HG02678 (cell line): Measurements from ENCODE around the gene PHF11.
"Not testable (repeated sequence)": the region's sequence is repeated elsewhere in the genome, so short reads cannot be mapped to it uniquely, and the experiment has no call there.

Experiments
- ATAC-seq: cut with Tn5 transposase; IDR thresholded peaks from one replicate; pipeline ENCODE4 v1.9.1; 2021; ENCODE audit warnings: mild to moderate bottlenecking, moderate library complexity; ENCODE audit not compliant: unreplicated experiment

PHF11 gene

DNA sequence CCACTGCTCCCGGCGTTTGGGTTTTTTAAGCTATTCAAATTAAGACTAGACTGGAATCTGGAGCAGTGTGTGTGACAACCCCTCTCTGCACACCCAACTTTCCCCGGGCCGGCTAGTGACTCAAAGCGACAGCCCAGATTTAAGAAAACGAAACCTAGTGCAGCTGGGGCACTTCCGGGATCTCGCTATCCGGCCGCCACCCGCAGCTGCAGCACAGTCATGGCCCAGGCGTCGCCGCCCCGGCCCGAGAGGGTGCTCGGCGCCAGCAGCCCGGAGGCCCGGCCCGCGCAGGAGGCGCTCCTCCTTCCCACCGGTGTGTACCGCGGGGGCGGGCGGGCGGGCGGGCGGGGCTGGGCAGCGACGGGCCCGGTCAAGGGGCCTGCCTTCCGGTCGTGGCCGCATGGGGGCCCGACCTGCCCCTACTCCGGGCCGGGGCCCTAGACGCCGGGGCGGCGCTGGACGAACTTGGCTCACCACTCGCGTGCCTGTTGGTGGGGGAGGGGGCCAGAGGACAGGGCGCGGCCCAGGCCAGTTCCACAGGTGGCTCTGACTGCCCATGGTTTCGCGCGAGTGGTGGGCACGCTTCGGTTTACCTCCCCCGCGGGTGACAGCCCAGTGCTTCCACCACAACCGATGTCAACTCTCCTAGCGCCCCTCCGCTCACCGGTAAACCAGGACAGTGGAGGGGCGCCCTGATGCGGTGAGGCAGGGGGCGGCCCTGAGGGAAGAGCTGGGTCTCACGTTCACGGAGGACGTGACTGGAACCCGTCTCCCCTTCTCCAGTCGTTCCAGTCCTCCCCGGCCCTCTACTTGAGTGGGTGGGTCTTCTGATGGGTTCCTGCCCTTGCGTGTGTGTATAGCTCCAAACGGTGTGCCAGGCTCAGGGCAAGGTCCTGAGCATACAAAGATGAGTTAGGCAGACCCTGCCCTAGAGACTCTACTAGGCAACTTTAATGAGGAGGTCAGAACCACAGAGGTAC is at the start of gene PHF11:
Gene PHF11 (plus strand): TSS at position 171 of the 980 bp plus-strand sequence. CDS start 49 bp downstream, at position 220.
- ATAC-seq: peak; percentile 84

DNA sequence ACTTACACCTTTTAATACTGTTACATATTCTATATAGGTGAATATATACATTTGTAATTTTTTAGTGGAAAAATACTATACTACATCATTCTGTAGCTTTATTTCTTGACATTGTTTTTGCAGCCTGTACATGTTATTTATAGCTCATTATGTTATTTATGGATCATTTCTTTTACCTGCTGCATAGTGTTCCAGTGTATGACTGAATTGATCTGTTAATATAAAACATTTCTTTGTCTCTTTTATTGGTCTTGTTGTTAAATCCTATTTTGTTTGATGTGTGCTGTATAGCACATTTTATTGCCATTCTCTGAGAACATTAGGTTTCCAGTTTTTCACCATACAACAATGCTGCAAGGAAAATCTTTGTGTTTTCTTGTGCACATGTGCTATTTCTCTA is 49.3 kb upstream of the PHF11 start:
- ATAC-seq: no peak

DNA sequence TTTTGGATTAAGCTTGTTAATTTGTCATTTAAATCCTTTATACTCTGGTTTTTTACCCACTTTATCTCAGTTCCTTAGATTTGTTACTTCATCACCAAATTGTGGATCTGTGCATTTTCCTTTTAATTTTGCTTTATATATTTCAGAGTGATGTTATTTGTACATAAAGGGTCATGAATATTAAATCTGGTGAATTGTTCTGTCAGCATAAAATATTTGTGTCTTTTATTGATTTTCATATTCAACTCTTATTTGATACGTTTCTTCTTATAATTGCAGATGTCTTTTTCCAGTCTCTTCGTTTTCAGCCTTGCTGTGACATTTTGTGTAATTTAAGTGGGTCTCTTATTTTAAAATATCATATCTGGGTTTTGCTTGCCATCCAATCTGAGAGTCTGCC is 47.0 kb upstream of the PHF11 start:
- ATAC-seq: no peak

DNA sequence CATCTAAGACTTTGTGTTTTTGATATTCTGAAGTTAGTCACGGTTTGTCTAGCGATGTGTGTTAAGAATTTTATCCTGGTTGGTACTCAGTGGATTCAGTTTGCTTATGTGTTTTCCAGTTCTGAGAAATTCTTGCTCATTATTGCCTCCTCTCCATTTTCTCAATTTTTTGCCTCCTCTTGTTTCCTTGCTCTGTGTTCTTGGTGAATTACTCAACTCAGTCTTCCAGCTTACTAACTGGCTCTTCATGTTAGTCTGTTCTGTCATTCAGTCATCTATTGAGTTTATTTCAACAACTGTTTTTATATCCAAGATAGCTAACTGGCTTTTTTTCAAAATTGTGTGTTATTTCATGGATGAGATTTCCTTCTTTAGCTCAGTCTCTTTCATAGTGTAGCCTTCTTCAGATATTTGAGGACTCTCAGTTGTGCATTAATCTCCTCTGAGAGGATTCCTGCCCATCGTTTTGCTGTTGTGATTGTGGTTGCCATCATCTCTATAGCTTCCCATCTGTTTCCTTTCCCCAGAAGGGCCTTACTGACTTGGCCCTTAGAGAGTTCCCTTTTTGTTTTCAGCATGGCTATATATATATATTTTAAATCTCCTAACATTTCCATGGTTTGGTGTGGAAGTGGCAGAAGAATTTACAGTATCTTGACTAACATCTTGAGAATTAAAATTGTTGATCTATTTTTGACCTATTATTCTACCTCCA is 45.5 kb upstream of the PHF11 start:
- ATAC-seq: no peak

DNA sequence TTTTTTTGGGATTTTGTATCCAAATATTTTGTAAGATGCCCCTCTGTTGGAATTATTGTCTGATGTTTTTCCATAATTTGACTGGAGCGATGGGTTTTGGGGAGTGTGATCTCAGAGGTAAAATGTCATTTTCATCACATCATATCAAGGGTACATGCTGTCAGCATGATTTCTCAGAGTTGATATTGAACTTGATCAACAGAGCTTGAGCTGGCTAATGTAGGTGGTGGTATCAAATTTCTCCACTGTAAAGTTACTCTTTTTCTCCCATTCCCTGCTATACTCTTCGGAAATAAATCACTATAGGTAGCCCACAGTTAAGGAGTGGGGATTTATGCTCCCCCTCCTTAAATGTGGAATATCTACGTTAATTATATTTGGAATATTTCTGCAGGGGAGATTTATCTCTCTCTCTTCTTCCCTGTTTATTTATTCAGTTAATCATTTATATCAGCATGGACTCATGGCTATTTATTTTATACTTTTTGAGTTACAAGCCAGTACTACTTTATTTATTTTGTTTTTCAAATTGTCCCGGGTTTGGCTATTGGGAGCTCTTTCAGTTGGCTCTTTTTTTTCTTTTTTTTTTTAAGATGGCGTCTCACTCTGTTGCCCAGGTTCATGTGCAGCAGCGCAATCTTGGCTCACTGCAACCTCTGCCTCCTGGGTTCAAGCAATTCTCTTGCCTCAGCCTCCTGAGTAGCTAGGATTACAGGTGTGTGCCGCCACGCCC is 42.9 kb upstream of the PHF11 start:
- ATAC-seq: no peak

DNA sequence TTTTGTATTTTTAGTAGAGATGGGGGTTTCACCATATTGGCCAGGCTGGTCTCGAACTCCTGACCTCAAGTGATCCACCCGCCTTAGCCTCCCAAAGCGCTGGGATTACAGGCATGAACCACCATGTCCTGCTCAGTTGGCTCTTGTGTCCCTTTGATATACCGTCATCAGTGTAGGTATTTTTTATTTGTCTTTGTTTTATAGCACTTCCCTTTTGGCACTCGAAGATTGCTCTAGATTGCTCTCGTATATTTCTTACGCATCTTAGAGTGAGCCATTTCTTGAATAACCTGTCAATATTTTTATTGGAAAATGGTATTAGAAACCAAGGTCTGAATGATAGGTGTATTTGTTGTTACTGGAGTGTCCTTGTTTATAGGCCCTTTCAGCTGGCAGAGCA is 42.3 kb upstream of the PHF11 start:
- no peak for ATAC-seq

DNA sequence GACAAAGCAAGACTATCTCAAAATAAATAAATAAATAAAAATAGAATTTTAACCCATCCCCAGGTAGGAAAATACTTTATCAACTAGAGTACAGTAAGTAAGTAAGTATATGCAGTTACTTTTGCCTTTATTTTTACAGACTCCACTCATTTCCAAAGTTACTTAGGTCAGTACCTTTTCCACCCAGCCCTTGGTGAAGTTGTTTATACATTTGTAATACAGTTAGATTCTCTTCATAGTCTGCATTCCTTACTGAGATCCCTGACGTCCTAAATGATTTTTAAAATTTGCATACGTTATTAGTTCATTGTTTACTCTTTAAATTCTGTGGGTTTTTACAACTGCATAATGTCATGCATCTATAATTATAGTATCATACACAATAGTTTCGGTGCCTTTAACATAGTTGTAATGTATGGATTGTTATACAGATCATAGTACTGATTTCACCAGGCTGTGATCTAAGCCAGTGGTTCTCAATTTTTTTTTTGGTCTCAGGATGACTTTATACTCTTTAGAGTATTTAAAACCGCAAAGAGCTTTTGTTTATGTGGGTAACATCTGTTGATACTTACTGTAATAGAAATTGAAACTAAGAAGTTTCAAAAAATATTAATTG is 41.3 kb upstream of the PHF11 start:
- ATAC-seq: peak; percentile 93

DNA sequence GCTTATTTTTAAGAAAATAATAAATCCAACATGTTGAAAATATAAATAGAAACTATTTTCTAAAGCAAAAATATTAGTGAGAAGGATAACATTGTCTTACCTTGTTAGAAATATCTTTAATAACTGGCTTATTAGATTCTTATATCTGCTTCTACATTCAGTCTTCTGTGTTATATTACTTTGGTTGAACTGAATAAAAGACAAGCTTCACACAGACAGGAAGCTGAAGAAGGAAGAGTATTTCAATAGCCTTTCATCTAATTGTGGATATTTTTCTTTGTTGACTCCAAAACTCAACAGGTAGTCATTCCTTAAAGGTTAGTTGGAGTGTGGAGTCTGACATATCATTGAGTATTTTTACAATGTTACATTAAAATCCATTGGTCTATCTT is 40.8 kb upstream of the PHF11 start:
- ATAC-seq: no peak

DNA sequence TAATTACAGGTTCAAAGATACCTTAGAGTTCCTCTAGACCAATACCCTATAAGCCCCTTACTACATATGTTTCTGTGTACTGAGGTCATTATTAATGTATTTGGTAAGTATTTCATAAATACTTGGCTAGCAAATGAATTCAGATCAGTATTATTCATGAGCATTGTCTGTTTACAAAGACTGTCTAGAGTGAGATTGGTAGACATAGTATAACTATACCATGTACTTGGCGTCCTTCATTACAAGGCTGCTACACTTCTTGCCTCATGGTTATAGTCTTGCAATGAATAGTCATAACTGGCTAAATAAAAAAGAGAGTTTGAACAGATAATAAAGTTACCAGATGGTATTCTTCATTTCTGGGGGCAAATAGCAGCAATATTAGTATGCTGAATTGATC is 39.6 kb upstream of the PHF11 start:
- no peak for ATAC-seq

DNA sequence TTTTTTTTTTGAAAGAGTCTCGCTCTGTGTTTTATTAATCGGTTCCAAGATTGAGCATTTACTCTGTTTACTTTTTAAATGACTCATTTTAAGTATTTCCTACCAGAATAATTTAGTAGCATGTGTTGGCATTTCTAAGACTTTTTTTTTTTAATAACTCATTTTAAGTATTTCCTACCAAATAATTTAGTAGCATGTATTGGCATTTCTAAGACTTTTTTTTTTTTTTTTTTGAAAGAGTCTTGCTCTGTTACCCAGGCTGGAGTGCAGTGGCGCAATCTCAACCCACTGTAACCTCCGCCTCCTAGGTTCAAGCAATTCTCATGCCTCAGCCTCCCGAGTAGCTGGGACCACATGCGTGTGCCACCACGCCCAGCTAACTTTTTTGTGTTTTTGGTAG is 38.5 kb upstream of the PHF11 start:
- ATAC-seq: no peak

DNA sequence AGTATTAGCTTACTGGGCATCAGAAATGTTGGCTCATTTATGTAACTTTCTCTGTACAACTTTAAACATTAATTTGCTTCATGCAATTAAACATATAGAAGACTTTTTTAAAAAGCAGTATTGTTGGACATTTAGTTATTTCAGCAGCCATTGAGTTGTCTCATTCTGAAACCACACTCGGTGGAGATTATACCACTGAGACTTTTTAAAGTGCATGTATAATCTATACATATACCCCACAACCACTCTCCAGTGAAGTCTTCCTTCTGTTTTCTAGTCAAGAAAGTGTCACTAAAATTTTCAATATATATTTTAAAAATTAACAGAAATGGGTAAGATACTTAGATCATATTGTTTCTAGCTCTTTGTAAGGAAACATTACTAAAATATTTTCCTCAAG is 36.2 kb upstream of the PHF11 start:
- ATAC-seq: peak; percentile 41

DNA sequence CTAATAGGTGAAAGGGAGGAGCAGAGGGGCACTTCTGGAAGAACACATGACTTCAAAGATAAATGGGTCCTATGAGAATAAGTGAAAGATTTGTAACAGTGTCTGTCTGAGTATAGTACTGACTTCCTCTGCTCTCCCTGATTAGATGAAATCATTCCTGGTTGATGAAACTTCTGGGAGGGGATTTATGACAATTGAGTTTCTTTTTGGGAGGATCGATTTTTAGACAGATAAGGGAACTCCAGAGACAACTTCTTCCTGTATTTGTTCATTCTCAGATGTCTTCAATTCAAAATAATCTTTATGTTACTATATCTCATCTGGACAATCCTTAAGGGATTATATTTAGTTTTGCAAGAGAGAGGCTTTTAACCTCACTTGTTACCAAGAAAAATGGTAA is 31.7 kb upstream of the PHF11 start:
- ATAC-seq: no peak

DNA sequence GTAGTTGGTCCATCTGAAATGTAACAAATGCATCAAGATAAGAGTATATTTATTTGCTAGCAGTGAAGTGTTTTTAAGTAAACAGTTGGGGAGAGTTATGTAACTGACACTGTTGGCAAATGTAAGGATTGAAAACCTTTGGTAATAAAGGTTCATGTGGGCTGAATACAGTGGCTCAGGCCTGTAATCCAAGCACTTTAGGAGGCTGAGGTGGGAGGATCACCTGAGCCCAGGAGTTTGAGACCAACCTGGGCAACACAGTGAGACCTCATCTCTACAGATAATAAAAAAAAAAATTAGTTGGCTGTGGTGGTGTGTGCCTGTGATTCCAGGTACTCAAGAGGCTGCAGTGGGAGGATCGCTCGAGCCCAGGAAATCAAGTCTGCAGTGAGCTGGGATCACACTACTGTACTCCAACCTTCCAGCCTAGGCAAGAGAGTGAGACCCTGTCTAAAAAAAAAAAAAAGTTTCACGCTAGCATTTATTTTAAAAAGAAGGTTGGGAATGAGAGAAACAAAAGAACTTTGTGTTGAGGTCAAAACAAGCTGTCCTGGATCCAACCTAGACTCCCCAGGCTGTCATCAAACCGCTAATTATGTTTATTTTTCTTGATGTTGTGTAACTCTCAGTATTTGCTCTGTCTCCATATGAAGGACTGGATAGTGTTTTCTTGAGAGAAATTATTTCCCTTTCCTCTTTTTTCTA is 31.0 kb upstream of the PHF11 start:
- no peak for ATAC-seq

DNA sequence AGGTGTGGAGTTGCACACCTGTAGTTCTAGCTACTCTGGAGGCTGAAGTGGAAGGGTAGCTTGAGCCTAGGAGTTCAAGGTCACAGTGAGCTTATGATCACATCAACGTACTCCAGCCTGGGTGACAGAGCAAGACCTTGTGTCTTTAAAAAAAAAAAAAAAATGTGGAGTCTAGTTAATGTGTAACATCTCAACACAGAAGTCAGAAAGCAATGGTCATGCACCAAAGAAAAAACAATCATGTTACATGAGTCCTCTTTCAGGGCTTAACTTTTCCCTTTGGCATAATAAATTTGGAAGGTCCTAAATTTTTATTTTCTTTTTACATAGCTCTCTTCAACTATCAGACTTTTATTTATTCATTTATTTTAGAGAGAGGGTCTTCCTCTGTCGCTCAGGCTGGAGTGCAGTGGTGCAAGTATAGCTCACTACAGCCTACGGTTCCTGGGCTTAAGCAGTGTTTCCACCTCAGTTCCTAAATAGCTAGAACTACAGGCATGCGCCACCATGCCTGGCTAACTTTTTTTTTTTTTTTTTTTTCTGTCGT is 29.4 kb upstream of the PHF11 start:
- no peak for ATAC-seq

DNA sequence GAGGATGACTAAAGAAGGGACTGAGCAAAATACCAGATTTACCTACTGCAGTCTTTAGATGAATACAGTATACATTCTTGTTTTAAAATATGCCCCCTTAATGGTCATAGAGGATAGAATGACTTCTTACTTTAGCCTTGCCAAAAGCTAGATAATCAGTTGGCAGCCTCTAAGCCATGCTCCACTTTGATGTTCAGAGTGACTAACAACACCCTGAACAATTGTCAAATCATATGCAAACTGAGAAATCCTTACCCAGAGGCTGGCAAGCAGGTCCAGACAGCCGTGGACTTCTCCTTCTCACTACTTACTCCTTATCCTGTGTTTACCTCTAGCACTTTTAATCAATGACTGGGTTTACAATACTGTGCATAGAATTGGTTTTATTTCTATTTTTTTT is 23.6 kb upstream of the PHF11 start:
- no peak for ATAC-seq

DNA sequence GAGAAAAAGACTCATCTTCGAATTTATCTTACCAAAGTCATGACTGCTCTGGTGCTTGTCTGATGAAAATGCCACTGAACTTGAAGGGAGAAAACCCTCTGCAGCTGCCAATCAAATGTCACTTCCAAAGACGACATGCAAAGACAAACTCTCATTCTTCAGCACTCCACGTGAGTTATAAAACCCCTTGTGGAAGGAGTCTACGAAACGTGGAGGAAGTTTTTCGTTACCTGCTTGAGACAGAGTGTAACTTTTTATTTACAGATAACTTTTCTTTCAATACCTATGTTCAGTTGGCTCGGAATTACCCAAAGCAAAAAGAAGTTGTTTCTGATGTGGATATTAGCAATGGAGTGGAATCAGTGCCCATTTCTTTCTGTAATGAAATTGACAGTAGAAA is 19.2 kb upstream of the PHF11 start:
- ATAC-seq: no peak

DNA sequence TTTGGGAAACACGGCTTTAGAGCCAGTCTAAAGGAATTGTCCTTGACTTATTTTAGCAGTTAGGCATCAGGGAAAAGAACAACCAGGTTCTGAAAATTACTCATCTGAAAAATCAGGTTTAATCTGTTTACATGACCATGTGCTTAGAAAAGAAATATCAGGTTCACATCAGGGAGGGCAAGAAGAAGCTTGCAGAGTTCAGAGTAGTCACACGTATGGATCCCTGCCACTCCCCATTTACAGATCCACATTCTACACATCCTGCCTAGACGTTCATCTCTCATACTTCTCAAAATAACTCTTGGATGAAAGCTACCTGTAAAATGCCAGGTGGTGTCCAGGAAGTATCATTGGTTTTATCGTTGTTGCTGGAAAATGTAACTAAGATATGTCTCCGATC is 14.0 kb upstream of the PHF11 start:
- ATAC-seq: no peak

DNA sequence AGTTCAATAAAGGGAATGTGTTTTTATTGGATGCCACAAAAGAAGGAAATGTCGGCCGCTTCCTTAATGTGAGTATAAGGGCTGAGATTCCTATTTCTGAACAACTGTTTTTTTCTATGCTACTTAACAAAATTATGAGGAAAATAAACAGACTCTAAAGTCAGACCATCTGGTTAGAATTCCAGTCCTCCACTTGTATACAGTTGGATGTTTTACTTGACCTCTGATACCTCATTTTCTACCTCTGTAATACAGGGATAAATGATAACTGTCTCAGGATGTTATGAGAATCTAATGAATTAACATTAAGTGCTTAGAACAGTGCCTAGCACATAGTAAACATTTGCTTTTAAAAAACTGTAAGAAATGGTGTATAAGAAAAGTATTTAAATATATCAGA is 7.2 kb upstream of the PHF11 start:
- ATAC-seq: no peak

DNA sequence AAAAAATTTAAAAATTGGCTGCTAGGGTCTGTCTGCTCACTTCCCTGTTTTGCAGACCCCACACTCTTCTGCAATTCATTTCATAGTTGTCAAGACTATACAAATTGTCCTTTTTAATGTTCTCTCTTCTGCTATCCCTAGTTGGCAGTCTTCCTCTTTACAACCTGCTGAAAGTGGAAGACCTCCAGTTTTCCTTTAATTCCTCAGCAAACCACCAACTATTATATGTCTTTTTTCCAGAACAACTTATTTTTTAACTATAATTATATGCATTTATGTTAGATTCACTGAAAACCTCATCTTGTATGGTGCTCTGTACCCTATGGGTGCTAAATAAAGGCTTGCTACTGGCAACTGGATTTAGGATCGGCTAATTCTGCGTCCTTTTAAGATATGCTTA is 1.1 kb upstream of the PHF11 start:
- ATAC-seq: no peak

DNA sequence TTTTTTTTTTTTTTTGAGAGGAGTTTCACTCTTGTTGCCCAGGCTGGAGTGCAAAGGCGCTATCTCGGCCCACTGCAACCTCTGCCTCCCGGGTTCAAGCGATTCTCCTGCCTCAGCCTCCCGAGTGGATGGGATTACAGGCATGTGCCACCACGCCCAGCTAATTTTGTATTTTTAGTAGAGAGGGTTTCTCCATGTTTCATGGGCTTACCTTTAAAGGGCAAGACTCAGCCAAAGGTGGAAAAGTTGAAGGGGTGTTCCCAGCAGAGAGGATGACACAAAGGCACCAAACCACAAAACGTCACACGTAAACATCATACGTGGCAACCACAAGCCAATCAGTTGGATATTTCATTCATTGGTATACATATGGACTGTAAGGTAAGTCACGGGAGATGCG is 1.1 kb downstream of the PHF11 start:
- ATAC-seq: not testable (repeated sequence)
